ENCODE results near the gene PER2.
A peak's percentile ranks its signal among the peaks of the same experiment; 100 is the strongest.

Gene PER2

GRCh38 chr2:238287737-238288649 lies at the start of gene PER2:
Gene PER2, minus strand, starts transcription at chr2:238288610. Its CDS starts 10,674 bp downstream, at chr2:238277936.
- Histone ChIP-seq H3F3A (ENCODE audit: control insufficient read depth, insufficient read depth) (no peaks in the 10 kb centered on the region; the same call in 1 of the 2 replicates), H3K4me1 (ENCODE audit: control insufficient read depth, low read length) (peaks cover 32% of the 10 kb centered on the region), H3K27ac (ENCODE audit: low read depth, low read length) (peak within 1 kb of the TSS; percentile 40), H3K9me2 (replicated peaks; ENCODE audit: control insufficient read depth, low read length) (no peaks in the 10 kb centered on the region), H3K27me3 (ENCODE audit: control insufficient read depth, low read length) (no peaks in the 10 kb centered on the region), H3K4me2 (ENCODE audit: low read length) (peak within 1 kb of the TSS; percentile 94), H3K9me3 (ENCODE audit: control insufficient read depth, insufficient read depth, low read length) (no peaks in the 10 kb centered on the region), H3K79me2 (ENCODE audit: control insufficient read depth, low read length) (peaks cover 53% of the 10 kb centered on the region), H4K20me1 (ENCODE audit: control insufficient read depth, insufficient read depth, low read depth, low read length) (peaks cover 5% of the 10 kb centered on the region; the same call in 1 of the 2 replicates), H3K4me3 (ENCODE audit: low read length) (peak within 1 kb of the TSS; percentile 92), H3K36me3 (ENCODE audit: control insufficient read depth, low read length) (0 out of 2 replicates have a peak, but pooled peaks cover 4% of the 10 kb centered on the region)
- TF ChIP-seq CTCF (IDR thresholded peaks at IDR 0.05; ENCODE audit: low read depth, low read length, poor library complexity, severe bottlenecking) (peak; percentile 35), EZH2phosphoT487 (IDR thresholded peaks at IDR 0.05; ENCODE audit: borderline replicate concordance, low read length) (no peak; the same call in 1 of the 2 replicates)

- H3K4me1 ChIP-seq (ENCODE audit: control insufficient read depth, low read length), result no peaks in the 10 kb centered on the region
- H3K9me2 ChIP-seq (replicated peaks; ENCODE audit: control insufficient read depth, low read length), result no peaks in the 10 kb centered on the region
- H3K4me3 ChIP-seq (ENCODE audit: low read length), result no peak overlapping the region
- no peaks in the 10 kb centered on the region for H3K79me2 ChIP-seq (ENCODE audit: control insufficient read depth, low read length)
- H3K27me3 ChIP-seq (ENCODE audit: control insufficient read depth, low read length), result no peaks in the 10 kb centered on the region
- H3K9me3 ChIP-seq (ENCODE audit: control insufficient read depth, insufficient read depth, low read length), result no peaks in the 10 kb centered on the region
- TF ChIP-seq EZH2phosphoT487 (IDR thresholded peaks at IDR 0.05; ENCODE audit: borderline replicate concordance, low read length) (no peak), CTCF (IDR thresholded peaks at IDR 0.05; ENCODE audit: low read depth, low read length, poor library complexity, severe bottlenecking) (no peak)
- no peak overlapping the region for H3K4me2 ChIP-seq (ENCODE audit: low read length)
- no peaks in the 10 kb centered on the region for H4K20me1 ChIP-seq (ENCODE audit: control insufficient read depth, insufficient read depth, low read depth, low read length)
- no peak overlapping the region for H3K27ac ChIP-seq (ENCODE audit: low read depth, low read length)
- 0 out of 2 replicates have a peak, but pooled peaks cover 3% of the 10 kb centered on the region for H3F3A ChIP-seq (ENCODE audit: control insufficient read depth, insufficient read depth)
- 0 out of 2 replicates have a peak, but pooled peaks cover 5% of the 10 kb centered on the region for H3K36me3 ChIP-seq (ENCODE audit: control insufficient read depth, low read length)
Observed at GRCh38 chr2:238337846-238338245, 49.4 kb upstream of the PER2 start.

- TF ChIP-seq CTCF (IDR thresholded peaks at IDR 0.05; ENCODE audit: low read depth, low read length, poor library complexity, severe bottlenecking) (no peak), EZH2phosphoT487 (IDR thresholded peaks at IDR 0.05; ENCODE audit: borderline replicate concordance, low read length) (no peak)
- no peak overlapping the region for H3K4me2 ChIP-seq (ENCODE audit: low read length)
- no peaks in the 10 kb centered on the region for H3K9me2 ChIP-seq (replicated peaks; ENCODE audit: control insufficient read depth, low read length)
- H3K4me1 ChIP-seq (ENCODE audit: control insufficient read depth, low read length), result no peaks in the 10 kb centered on the region
- H3K9me3 ChIP-seq (ENCODE audit: control insufficient read depth, insufficient read depth, low read length), result no peaks in the 10 kb centered on the region
- H4K20me1 ChIP-seq (ENCODE audit: control insufficient read depth, insufficient read depth, low read depth, low read length), result no peaks in the 10 kb centered on the region
- no peaks in the 10 kb centered on the region for H3K79me2 ChIP-seq (ENCODE audit: control insufficient read depth, low read length)
- H3K4me3 ChIP-seq (ENCODE audit: low read length), result no peak overlapping the region
- H3F3A ChIP-seq (ENCODE audit: control insufficient read depth, insufficient read depth), result 0 out of 2 replicates have a peak, but pooled peaks cover 3% of the 10 kb centered on the region
- 0 out of 2 replicates have a peak, but pooled peaks cover 5% of the 10 kb centered on the region for H3K36me3 ChIP-seq (ENCODE audit: control insufficient read depth, low read length)
- H3K27me3 ChIP-seq (ENCODE audit: control insufficient read depth, low read length), result no peaks in the 10 kb centered on the region
- H3K27ac ChIP-seq (ENCODE audit: low read depth, low read length), result no peak overlapping the region
Observed at GRCh38 chr2:238336793-238337444, 48.5 kb upstream of the PER2 start.
